COLO668 (cell line): ENCODE measurements around the gene RGMA.
A peak's percentile ranks its signal among the peaks of the same experiment; 100 is the strongest.

ENCODE experiments used
- DNase-seq: peaks from one replicate; lab custom pipeline; 2025; ENCODE audit not compliant: unreplicated experiment; lab: John Stamatoyannopoulos, UW

RGMA gene, protein sequence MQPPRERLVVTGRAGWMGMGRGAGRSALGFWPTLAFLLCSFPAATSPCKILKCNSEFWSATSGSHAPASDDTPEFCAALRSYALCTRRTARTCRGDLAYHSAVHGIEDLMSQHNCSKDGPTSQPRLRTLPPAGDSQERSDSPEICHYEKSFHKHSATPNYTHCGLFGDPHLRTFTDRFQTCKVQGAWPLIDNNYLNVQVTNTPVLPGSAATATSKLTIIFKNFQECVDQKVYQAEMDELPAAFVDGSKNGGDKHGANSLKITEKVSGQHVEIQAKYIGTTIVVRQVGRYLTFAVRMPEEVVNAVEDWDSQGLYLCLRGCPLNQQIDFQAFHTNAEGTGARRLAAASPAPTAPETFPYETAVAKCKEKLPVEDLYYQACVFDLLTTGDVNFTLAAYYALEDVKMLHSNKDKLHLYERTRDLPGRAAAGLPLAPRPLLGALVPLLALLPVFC

DNA sequence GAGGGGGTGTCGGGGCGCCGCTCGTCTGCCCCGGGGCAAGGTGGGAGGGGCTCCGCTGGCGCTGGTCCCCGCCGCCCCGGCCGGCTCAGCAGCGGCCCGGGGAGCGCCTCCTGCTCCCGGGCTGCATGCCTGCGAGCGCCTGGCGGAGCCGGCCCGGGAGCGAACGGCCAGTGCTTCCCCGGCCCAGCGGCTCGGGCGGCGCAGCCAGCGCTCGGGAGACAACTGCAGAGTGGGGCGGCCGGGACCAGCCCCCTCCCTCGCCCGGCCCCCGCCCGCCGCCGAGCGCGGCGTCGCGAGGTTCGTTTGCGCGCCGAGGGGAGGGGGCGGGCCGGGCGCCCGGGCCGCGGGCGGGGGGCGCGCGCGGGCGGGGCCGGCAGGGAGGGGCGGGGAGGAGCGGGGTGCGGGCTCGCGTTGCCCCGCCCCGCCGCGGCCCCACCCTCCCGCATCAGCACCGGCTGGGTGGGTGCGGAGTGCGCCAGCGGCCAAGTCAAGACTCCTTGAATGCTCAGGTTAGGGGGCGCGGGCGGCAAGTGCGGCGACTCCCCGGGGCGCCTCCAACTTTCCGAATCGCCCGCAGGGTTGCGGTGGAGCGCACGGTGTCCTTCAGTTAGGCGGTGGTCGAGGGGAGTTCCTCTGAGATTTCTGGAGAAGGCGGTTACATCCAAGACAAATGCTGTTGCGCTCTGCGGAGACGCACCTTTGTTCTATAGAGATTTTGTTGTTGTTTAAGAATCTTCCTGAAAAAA lies at the start of gene RGMA:
TSS of gene RGMA (minus strand) at position 231 of the 746 bp plus-strand sequence. CDS start 279 bp downstream, outside the sequence.
- peak; percentile 65 for DNase-seq

DNA sequence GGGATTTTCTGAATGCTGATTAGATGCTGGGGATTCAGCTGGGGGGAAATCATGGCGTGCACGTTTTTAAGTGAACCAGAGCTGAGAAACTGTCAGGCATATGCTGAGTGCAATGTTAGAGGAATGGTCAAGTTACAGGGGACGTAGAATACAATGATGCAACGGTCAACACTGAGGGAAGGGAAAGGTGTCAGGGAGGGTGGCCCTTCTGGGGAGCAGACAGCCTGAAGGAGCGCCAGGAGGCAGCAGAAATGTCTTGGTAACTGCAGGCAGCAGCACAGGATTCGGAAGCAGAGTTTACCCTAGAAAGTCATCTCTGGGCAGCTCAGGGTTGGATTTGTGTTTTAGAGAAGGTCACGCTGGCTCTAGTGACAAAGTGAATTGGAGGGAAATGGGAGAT lies 47.6 kb upstream of the RGMA start:
- DNase-seq = no peak

DNA sequence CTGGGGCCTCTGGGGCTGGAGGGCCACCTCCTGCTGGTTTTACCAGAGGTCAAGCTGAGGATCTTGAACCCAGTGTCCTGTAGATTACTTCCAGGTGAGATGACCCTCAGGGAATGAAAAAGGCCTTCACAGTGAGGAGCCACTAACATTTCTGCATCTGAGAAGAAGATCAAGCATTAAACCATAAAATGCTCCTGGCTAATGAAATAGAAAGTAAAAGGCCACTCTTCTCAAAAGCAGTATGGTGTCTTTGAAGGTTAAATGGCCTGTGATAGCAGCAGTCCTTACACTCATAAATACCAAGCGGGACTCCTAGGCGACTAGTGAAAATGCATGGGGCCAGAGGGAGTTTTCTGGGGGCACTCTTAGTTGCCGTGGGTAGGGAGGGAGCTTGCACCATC lies 47.0 kb upstream of the RGMA start:
- DNase-seq = no peak

DNA sequence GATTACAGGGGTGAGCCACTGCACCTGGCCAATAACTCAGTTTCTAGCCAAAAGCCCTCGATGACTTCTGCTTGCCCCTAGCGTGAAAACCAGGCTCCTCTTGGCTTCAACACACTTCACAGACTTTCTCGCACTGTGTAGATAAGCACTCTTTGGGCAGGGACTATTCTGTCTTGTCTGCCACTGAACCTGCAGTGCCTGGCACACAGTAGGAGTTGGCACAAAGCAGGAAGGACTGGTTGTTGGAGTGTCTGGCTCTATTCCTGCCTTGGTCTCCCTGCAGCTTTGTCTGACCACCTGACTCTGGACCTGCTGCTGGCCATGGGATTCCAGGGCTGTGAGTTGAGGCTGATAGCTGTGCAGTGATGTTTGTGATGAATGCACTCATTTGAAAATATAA lies 46.4 kb upstream of the RGMA start:
- DNase-seq = no peak

DNA sequence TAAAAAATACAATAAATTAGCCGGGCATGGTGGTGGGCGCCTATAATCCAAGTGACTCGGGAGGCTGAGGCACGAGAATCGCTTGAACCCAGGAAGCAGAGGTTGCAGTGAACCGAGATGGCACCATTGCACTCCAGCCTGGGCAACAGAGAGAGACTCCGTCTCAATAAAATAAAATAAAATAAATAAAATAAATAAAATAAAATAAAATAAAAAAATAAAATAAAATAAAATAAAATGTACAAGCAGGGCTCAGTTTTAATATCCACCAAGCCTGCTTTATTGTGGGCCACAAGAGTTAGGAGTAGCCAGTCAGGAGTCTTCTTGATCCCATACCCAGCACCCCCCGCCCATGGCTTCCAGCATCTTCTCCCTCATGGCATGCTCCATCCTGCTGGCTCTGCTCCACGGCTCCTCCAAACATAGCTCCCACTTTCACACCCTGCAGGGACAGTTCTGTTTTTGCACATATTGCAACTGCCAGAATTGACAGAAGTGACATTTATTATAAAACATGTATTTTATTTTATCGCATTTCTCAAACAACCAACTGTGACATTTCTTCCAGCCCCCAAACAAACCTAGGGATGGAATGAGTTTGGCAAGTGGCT lies 42.6 kb upstream of the RGMA start:
- DNase-seq = no peak

DNA sequence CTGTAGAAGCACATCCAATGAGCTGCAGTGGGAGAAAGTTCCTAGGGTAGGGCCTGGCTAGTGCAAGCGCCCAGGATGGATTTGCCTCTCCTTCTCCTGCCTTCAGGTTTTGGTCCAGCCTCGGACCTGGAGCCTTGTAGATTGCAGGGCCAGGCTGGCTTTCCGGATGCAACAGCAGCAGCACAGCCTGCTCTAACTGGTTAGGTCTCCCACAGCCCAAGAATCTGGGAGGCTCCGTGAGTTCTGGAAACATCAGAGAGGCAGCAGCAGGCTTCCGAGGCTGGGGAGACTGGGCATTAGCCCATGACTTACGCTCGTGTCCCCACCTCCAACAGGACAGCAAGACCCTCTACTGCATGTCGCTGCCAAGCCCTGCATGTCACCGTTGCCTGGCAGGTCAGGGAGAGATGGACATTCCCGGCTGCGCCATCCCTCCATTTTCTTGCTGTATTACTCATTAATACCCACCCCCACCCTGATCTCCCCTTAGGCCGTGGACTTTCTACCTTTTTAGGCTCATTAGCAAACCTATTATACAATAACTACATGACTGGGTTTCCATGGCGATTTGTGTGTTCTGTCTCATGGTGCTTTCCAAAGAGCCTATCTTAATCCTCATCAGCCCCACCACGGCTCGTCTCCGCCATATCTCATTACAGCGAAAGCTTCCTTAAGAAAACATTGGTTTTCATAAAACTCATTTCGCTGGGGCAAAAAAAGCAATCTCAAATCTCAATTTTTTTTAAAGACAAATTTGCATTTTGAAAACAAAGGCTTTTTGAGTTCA lies 40.9 kb upstream of the RGMA start:
- no peak for DNase-seq

DNA sequence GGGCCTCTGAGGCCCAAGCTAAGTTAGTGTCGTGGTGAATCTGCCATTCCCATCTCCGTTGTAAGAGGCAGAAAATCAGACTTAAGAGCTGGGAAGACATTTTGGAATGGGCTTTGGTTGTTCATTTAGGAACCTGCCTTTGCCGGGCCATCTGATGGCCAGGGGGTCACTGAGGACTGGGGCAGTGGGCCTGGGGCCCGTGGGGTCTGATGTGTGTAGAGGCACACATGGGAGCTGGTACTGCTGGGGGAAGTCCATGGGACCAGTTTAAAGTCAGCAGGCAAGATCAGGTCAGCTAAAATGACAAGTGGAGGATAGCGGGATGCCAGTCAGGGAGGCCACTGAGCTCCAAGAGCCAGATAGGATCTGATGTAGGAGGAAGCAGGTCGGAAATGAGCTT lies 38.3 kb upstream of the RGMA start:
- no peak for DNase-seq

DNA sequence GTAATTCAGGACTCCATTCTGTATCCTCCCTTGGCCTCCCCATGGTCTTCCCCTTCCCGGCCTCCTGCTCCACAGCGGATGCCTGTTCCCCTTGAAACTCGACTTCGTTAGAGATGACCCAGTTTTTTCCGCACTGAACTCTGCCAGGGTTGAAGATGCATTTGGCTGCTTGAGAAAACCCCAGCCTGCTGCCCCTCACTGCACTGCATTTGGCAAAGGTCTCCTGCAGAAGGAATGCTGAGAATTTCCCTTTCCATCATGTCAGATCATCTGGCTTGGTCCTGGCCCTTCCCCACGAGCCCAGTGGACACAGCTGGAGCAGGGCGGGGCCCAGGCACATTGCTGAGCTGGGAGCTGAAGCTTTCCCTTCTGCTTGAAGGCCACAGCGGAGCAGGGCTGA lies 37.6 kb upstream of the RGMA start:
- DNase-seq = no peak

DNA sequence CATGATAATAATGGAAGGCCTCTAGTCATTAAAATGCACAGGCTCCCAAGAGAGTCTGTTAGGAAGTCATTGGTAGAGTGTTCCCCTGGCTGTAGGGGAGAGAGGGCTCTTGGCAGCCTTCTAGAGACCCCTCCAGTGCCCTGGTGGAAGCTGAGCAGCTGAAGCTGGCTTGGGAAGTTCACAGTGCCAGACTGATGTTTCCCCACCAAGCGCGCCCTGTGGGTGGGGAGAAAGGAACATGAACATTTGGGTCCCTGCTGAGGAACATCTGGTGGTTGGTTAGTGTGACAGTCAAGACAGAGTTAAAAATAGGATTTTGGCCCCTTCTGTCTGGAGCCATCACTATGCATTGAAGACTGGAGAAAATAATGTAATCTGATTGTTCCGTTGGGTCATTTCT lies 37.1 kb upstream of the RGMA start:
- no peak for DNase-seq

DNA sequence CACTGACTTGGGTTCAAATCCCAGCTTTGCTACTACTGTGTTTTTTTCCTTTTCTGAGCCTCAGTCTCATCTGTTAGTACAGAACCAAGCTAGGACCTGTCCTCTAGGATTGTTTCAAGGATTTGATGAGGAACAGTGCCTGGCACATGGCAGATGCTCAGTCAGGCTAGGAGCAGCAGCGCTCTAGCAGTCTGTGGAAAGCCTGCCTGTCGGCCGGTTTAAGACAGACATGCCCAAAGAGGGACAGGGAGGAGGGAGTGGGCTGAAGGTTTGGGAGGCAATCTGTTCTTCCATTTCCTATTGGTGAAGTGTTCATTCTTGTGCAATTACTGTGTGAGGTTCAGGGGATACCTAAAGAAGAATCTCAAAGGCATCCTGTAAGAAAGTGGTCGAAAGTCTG lies 35.1 kb upstream of the RGMA start:
- DNase-seq = no peak

DNA sequence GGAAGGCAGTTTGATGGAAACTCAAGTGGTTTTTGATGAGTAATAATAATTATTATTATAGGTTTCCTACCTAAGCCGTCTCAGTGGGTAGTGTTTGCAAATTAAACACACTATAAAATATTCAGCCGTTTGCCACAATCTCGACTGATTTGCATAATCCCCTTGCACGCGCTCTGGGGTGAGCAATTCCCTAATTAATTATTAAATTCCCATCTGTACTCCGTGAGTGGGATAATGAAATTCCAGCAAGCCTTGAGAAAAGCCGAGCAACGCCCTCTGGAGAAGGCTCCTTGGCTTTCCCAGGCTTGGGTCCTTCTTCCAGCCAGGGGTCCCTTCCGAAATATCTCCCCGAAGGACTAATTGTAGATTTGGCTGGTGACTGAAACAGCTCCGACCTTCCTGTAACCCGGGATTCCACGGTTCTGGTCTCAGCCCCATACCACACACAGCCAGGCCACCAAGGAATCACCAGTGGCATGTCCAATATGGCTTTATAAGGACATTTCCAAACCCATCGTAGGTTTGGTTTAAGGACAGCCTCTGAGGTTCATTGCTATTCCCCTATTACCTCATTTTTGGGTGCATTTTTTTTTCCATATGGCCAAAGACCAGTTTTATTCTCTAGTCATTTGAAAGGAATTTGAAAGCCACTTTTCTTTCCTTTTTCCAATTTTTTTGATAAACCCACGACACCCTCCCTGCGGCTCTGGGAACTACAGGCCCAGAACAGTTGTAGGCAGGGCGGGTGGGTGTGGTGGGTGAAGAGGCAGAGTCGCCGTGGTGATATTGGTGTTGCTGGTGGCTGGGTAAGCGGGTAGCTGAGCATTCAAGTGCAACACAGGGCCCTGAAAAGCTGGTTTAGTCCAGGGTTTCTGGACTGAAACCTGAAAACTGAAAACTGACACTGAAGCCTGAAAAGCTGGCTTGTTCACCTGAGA lies 33.2 kb upstream of the RGMA start:
- no peak for DNase-seq

DNA sequence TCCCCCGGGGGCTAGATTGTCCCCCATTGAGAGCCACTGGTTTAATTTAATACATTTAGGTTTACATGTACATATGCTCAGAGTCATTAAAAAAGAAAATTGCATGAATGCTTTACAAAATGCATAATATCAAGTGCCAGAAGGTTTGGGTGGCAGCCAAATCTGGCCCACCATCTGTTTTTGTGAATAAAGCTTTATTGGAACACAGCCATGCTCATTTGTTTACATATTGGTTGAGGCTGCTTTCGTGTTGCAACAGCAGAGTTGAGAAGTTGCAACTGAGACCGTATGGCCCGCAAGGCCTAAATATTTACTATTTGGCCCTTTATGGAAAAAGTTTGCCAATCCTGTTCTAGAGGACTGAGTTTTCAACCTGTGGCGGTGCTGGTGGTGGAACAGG lies 32.1 kb upstream of the RGMA start:
- no peak for DNase-seq

DNA sequence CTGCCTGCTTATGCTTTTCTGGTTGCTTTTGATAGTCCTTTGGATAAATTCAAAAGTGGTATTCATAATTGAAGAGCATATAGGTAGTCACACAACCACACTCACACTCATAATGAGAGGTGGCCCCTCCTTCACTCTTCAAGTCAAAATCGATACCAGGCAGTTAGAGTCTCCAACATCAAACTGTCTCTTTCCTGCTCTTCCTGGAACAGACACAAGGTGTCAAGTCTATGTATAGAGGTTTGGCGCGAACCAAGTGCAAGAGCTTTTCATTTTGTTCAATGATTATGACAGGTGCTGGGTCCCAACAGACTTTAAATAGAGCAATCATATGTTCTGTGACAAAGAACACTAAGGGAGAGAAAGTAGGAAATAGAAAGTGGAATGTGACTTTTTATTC lies 29.9 kb upstream of the RGMA start:
- DNase-seq = no peak

DNA sequence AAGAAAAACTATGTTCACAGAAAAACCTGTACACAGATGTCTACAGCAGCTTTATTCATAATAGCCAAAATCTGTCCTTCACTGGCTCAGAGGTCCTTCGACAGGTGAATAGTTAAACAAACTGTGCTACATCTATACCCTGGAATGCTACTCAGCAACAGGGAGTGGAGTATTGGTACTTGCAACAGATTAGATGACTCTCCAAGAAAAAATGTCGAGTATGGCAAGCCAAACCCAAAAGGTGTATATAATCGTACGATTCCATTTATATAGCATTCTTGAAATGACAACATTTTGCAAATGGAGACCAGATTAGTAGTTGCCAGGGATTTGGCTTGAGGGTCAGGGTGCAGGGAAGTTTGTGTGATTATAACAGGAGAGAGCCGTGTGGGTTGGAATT lies 22.4 kb upstream of the RGMA start:
- DNase-seq = no peak

DNA sequence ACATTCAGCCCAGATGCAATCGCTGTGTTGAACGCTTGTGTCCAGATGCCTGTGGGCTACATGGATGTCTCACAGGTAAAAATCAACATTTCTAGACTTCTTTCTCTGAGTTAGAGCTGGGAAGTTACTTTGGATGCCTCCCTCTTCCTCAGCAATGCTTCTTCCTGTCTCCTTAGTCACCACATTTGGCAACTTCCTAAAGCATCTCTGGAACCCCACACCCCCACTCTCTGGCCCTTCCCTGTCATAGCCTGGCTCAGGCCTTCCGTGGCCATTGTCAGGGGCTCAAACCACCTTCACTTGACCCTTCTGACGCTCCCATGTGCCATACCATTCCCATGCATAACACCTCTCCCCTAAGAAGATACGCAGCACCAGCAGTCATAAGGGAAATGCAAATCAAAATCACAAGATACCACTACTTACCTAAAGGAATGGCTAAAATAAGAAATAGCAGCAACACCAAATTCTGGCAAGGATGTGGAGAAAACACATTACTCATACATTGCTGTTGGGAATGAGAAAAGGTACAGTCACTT lies 21.6 kb upstream of the RGMA start:
- no peak for DNase-seq

DNA sequence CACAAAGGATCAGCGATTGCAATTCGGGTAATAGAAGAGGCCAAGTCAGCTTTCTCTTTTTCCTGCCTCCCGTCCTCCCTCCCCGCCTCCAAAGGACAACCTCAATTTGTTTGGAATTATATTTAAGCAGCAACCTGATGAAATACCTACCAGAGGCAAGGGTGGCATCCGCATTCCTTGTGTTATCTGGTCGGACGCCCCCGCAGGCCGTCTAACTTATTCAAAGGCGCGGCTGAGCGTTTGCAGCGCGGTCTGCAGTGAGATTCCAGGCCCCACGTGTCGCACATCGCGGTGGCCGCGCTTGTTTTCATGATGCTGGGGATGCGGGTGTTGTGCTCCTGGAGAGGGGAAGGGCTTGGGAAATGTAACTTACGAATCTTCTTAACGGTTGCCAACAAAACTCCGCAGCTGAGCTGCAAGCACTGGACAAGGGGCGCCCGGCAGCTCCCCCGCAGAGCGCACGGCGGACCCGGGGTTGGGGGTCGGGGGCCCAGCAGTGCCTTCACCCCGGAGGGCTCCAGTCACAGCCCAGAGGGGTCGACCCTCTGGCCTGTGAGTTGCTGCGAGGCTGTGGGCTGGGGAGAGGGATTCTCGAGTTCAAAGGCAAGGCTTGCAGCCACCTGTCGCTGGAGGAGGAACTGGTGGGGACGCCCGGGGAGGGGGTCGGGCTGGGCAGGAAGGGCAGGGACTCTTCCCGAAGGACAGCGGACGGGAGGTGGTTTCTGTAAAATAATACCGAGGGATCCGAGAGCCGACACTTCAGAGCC lies 20.5 kb upstream of the RGMA start:
- DNase-seq = no peak

DNA sequence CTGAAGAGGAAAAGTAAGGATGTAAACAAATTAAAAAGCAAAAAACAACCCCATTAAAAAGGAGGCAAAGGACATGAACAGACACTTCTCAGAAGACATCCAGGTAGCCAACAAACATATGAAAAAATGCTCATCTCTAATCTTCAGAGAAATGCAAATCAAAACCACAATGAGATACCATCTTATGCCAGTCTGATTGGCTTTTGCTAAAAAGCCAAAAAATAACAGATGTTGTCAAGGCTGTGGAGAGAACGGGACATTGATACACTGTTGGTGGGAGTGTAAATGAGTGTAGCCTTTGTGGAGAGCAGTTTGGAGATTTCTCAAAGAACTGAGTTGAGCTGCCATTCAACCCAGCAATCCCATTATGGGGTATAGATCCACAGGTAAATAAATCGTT lies 18.6 kb upstream of the RGMA start:
- no peak for DNase-seq

DNA sequence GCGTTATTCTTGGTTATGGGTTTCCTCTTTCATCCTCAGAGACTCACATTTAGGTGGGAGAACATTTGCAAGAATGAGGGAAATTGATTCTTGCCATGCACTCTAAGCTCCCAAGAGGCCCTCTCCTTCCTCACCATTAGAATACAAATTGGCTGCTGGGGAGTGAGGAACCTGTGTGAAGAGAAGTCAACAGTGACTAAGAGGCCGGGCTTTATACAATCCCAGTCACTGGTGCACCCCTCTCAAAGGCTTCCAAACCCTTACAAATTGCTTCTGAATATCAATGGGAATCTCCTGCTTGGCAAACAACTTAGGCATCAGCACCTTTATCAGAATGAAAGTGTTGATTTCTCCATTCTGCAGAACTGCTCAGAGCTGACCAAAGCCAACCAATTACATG lies 16.5 kb upstream of the RGMA start:
- no peak for DNase-seq

DNA sequence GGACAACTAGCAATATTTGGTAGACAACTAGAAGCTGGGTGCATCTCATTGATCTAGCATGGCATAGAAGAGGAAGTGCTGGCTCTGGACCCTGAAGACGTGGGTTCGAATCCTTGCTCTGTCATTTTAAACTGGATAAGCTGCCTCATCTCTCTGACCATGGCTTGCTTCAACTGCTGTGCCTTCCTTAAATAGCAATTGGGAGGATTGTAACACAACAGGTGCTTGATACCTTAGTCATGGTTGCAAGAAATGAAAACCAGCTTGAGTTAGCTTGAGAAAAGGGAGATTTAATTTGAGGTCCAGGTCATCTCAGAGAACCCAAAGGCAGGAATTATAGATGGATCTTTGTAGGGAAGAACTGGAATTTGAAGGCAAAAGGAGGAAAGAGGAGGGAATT lies 14.8 kb upstream of the RGMA start:
- DNase-seq = no peak
